ENCODE measurements around the gene BDKRB2. TPM values are rescaled to one million over a fixed set of nuclear protein-coding genes. Genes with fewer than 3 reads are reported as not detected.

BDKRB2 gene
- 0.21 and 0.31 TPM in 2 replicates for total RNA-seq (2021)
- Bru-seq, nascent RNA: percentile 21 among the genes with signal in this experiment
- BruChase-seq, experiment 1, labeled RNA remaining after a 2-hour chase: percentile 27 among the genes with signal in this experiment
- percentile 25 among the genes with signal in this experiment for BruChase-seq, experiment 2, labeled RNA remaining after a 6-hour chase
- long read RNA-seq: 0 reads

- Histone ChIP-seq H3K27ac (ENCODE audit: low read depth, low read length, poor library complexity, severe bottlenecking) (peak within 1 kb of the TSS; percentile 5), H3K36me3 (ENCODE audit: insufficient read depth, low read length, poor library complexity, severe bottlenecking) (no peaks in the 10 kb centered on the region), H3K9me3 (ENCODE audit: low read depth, low read length, poor library complexity, severe bottlenecking) (no peaks in the 10 kb centered on the region), H3K27me3 (replicated peaks; ENCODE audit: insufficient read depth, low read depth, low read length, poor library complexity) (no peaks in the 10 kb centered on the region), H3K4me3 (ENCODE audit: low read depth, low read length, poor library complexity, severe bottlenecking) (peak within 1 kb of the TSS; percentile 43), H3K4me1 (ENCODE audit: insufficient read depth, low read length, poor library complexity, severe bottlenecking) (peaks cover 10% of the 10 kb centered on the region)
- BruUV-seq (replicated peaks): no TSS peak
- CTCF ChIA-PET: interaction anchor here (0.7 kb wide), 1 partner anchor 236 kb away, joined by 3 read pairs; no protein-coding TSS in a partner anchor
- POLR2A ChIA-PET (ENCODE audit: low non-redundant PET): interaction anchor here (0.6 kb wide), 2 partner anchors 63 to 65 kb away, joined by 3 to 8 read pairs; no protein-coding TSS in a partner anchor
- intact Hi-C loops (cut with micrococcal nuclease; ENCODE audit: unreplicated experiment): no loop called here
- no peak for TF ChIP-seq EZH2 (IDR thresholded peaks at IDR 0.05; ENCODE audit: borderline replicate concordance, low read depth, low read length, poor library complexity, severe bottlenecking)
- no peak for TF ChIP-seq CTCF (conservative IDR thresholded peaks at IDR 0.05; ENCODE audit: low read depth, low read length)
- DNase-seq (ENCODE audit: low spot score): peak; percentile 82
These were observed at the start of gene BDKRB2 for GRCh38 chr14:96204151-96205058. Gene BDKRB2 (plus strand): TSS chr14:96204839. CDS start chr14:96237108, 32,269 bp downstream.

- no peaks in the 10 kb centered on the region for H3K9me3 ChIP-seq (ENCODE audit: low read depth, low read length, poor library complexity, severe bottlenecking)
- no peak overlapping the region for H3K4me3 ChIP-seq (ENCODE audit: low read depth, low read length, poor library complexity, severe bottlenecking)
- no peaks in the 10 kb centered on the region for H3K27me3 ChIP-seq (replicated peaks; ENCODE audit: insufficient read depth, low read depth, low read length, poor library complexity)
- ChIA-PET POLR2A (ENCODE audit: low non-redundant PET) (no interaction called here), CTCF (no interaction called here)
- H3K36me3 ChIP-seq (ENCODE audit: insufficient read depth, low read length, poor library complexity, severe bottlenecking): no peaks in the 10 kb centered on the region
- BruUV-seq (replicated peaks): no TSS peak
- no peak overlapping the region for H3K27ac ChIP-seq (ENCODE audit: low read depth, low read length, poor library complexity, severe bottlenecking)
- no peak for DNase-seq (ENCODE audit: low spot score)
- intact Hi-C loops (cut with micrococcal nuclease; ENCODE audit: unreplicated experiment): no loop called here
- no peaks in the 10 kb centered on the region for H3K4me1 ChIP-seq (ENCODE audit: insufficient read depth, low read length, poor library complexity, severe bottlenecking)
- TF ChIP-seq EZH2 (IDR thresholded peaks at IDR 0.05; ENCODE audit: borderline replicate concordance, low read depth, low read length, poor library complexity, severe bottlenecking): no peak
- TF ChIP-seq CTCF (conservative IDR thresholded peaks at IDR 0.05; ENCODE audit: low read depth, low read length): no peak
These were observed 49.7 kb upstream of the BDKRB2 start for GRCh38 chr14:96154900-96155299.

GRCh38 chr14:96156804-96157760, 47.6 kb upstream of the BDKRB2 start:
- POLR2A ChIA-PET (ENCODE audit: low non-redundant PET): no interaction called here
- H3K4me3 ChIP-seq (ENCODE audit: low read depth, low read length, poor library complexity, severe bottlenecking): no peak overlapping the region
- CTCF ChIA-PET: no interaction called here
- DNase-seq (ENCODE audit: low spot score): no peak
- H3K27me3 ChIP-seq (replicated peaks; ENCODE audit: insufficient read depth, low read depth, low read length, poor library complexity): no peaks in the 10 kb centered on the region
- TF ChIP-seq EZH2 (IDR thresholded peaks at IDR 0.05; ENCODE audit: borderline replicate concordance, low read depth, low read length, poor library complexity, severe bottlenecking) (no peak), CTCF (conservative IDR thresholded peaks at IDR 0.05; ENCODE audit: low read depth, low read length) (no peak)
- H3K4me1 ChIP-seq (ENCODE audit: insufficient read depth, low read length, poor library complexity, severe bottlenecking): no peaks in the 10 kb centered on the region
- H3K9me3 ChIP-seq (ENCODE audit: low read depth, low read length, poor library complexity, severe bottlenecking): no peaks in the 10 kb centered on the region
- intact Hi-C loops (cut with micrococcal nuclease; ENCODE audit: unreplicated experiment): no loop called here
- no peaks in the 10 kb centered on the region for H3K36me3 ChIP-seq (ENCODE audit: insufficient read depth, low read length, poor library complexity, severe bottlenecking)
- BruUV-seq (replicated peaks): no TSS peak
- H3K27ac ChIP-seq (ENCODE audit: low read depth, low read length, poor library complexity, severe bottlenecking): no peak overlapping the region

Data from A673 (cell line).